DOHH2 (cell line): ENCODE data around the gene RIMKLB.
A peak's percentile ranks its signal among the peaks of the same experiment; 100 is the strongest.

Experiments used
- H3F3A ChIP-seq: fragments of 200-600 bp; sonication (generic), shearing (Covaris generic); 2 replicates; pipeline ENCODE4 v1.6.0; 2016; ENCODE audit warnings: antibody characterized with exemption, mild to moderate bottlenecking; ENCODE audit not compliant: control insufficient read depth, insufficient read depth
- H3K27ac ChIP-seq: fragments of 200-600 bp; sonication (generic); 2 replicates; pipeline ENCODE4 v1.5.1; 2014; ENCODE audit warnings: low read depth, mild to moderate bottlenecking, low read length, moderate library complexity
- H3K27me3 ChIP-seq: fragments of 200-600 bp; sonication (generic); 2 replicates; pipeline ENCODE4 v1.6.1; 2014; ENCODE audit warnings: mild to moderate bottlenecking, low read length, mixed read lengths; ENCODE audit not compliant: control insufficient read depth
- H3K36me3 ChIP-seq: fragments of 200-600 bp; sonication (generic); 2 replicates; pipeline ENCODE4 v1.6.1; 2014; ENCODE audit warnings: mild to moderate bottlenecking, low read length, moderate library complexity, mixed read lengths; ENCODE audit not compliant: control insufficient read depth
- H3K4me1 ChIP-seq: fragments of 200-600 bp; sonication (generic); 2 replicates; pipeline ENCODE4 v1.6.1; 2014; ENCODE audit warnings: mild to moderate bottlenecking, low read length, mixed read lengths; ENCODE audit not compliant: control insufficient read depth
- H3K4me2 ChIP-seq: fragments of 200-600 bp; sonication (generic); 2 replicates; pipeline ENCODE4 v1.6.0; 2014; ENCODE audit warnings: mild to moderate bottlenecking, low read length, moderate library complexity
- H3K4me3 ChIP-seq: fragments of 200-600 bp; sonication (generic); 2 replicates; pipeline ENCODE4 v1.5.1; 2014; ENCODE audit warnings: mild to moderate bottlenecking, low read length, mixed read lengths
- H3K79me2 ChIP-seq: fragments of 200-600 bp; sonication (generic); 2 replicates; pipeline ENCODE4 v1.6.1; 2014; ENCODE audit warnings: mild to moderate bottlenecking, low read length, mixed read lengths; ENCODE audit not compliant: control insufficient read depth
- H3K9me2 ChIP-seq: fragments of 200-600 bp; sonication (generic); replicated peaks from 2 replicates; pipeline ENCODE4 v1.6.1; 2014; ENCODE audit warnings: mild to moderate bottlenecking, low read length, mixed read lengths; ENCODE audit not compliant: control insufficient read depth
- H3K9me3 ChIP-seq: fragments of 200-600 bp; sonication (generic); 2 replicates; pipeline ENCODE4 v1.6.1; 2014; ENCODE audit warnings: antibody characterized with exemption, low read length, mixed read lengths; ENCODE audit not compliant: control insufficient read depth, insufficient read depth
- H4K20me1 ChIP-seq: fragments of 200-600 bp; sonication (generic); 2 replicates; pipeline ENCODE4 v1.6.0; 2014; ENCODE audit warnings: low read depth, mild to moderate bottlenecking, antibody characterized with exemption, low read length, moderate library complexity; ENCODE audit not compliant: control insufficient read depth, insufficient read depth
- CTCF ChIP-seq: fragments of 200-600 bp; sonication (generic); IDR thresholded peaks from one replicate; pipeline ENCODE4 v1.5.1; 2014; ENCODE audit warnings: antibody characterized with exemption, mild to moderate bottlenecking, low read depth, low read length; ENCODE audit not compliant: poor library complexity, severe bottlenecking
- EZH2phosphoT487 ChIP-seq: fragments of 200-600 bp; sonication (generic); IDR thresholded peaks from 2 replicates; pipeline ENCODE4 v1.6.1; 2017; ENCODE audit warnings: borderline replicate concordance, mild to moderate bottlenecking, antibody characterized with exemption, low read length, moderate library complexity, mixed read lengths

The RIMKLB gene

GRCh38 chr12:8698879-8699278, 1.1 kb downstream of the RIMKLB start:
- Histone ChIP-seq H3K4me1 (peaks cover 62% of the 10 kb centered on the region), H3K36me3 (peaks cover 55% of the 10 kb centered on the region), H3K27me3 (no peaks in the 10 kb centered on the region), H3F3A (peaks cover 21% of the 10 kb centered on the region), H3K4me3 (peak overlapping the region; percentile 91), H3K79me2 (peaks cover 82% of the 10 kb centered on the region), H3K4me2 (peak overlapping the region; percentile 76), H3K9me2 (no peaks in the 10 kb centered on the region), H3K9me3 (no peaks in the 10 kb centered on the region), H3K27ac (0 out of 2 replicates have a peak overlapping the region, but pooled peaks have one; percentile 89), H4K20me1 (peaks cover 12% of the 10 kb centered on the region)
- no peak for TF ChIP-seq EZH2phosphoT487
- TF ChIP-seq CTCF, result no peak

- H4K20me1 ChIP-seq, result peaks cover 12% of the 10 kb centered on the region
- H3K79me2 ChIP-seq, result peaks cover 88% of the 10 kb centered on the region
These were observed 1.9 kb downstream of the RIMKLB start for GRCh38 chr12:8699714-8700113.

GRCh38 chr12:8701046-8701660, 3.4 kb downstream of the RIMKLB start:
- peaks cover 40% of the 10 kb centered on the region for H3K4me1 ChIP-seq
- H4K20me1 ChIP-seq, result peaks cover 12% of the 10 kb centered on the region
- H3K36me3 ChIP-seq, result peaks cover 56% of the 10 kb centered on the region
- H3K79me2 ChIP-seq, result peaks cover 95% of the 10 kb centered on the region
- H3K9me2 ChIP-seq, result no peaks in the 10 kb centered on the region
- H3K4me3 ChIP-seq, result no peak overlapping the region
- H3F3A ChIP-seq, result peaks cover 10% of the 10 kb centered on the region
- no peaks in the 10 kb centered on the region for H3K27me3 ChIP-seq
- peak overlapping the region; percentile 76 for H3K4me2 ChIP-seq
- no peaks in the 10 kb centered on the region for H3K9me3 ChIP-seq
- H3K27ac ChIP-seq, result no peak overlapping the region
- TF ChIP-seq CTCF, result no peak
- no peak for TF ChIP-seq EZH2phosphoT487

More at GRCh38 chr12:8699714-8700113, 1.9 kb downstream of the RIMKLB start:
- Histone ChIP-seq H3K4me3 (peak overlapping the region; percentile 91), H3K27ac (no peak overlapping the region), H3K4me1 (peaks cover 54% of the 10 kb centered on the region), H3F3A (peaks cover 19% of the 10 kb centered on the region), H3K4me2 (peak overlapping the region; percentile 76), H3K9me3 (no peaks in the 10 kb centered on the region), H3K27me3 (no peaks in the 10 kb centered on the region), H3K9me2 (no peaks in the 10 kb centered on the region), H3K36me3 (peaks cover 56% of the 10 kb centered on the region)
- TF ChIP-seq CTCF (no peak), EZH2phosphoT487 (no peak)
